CD4-positive, alpha-beta memory T cell (primary cell): ENCODE measurements around the gene MFAP2. TPM values are rescaled to one million over a fixed set of nuclear protein-coding genes. Genes with fewer than 3 reads are reported as not detected.
A peak's percentile ranks its signal among the peaks of the same experiment; 100 is the strongest.

ENCODE experiments used
- CTCF ChIA-PET: fragments of 350-600 bp; sonication (Branson Sonifier 250); formaldehyde crosslinking; loops from one replicate; lab custom pipeline; 2021; ENCODE audit warnings: inconsistent platforms; ENCODE audit not compliant: partially characterized antibody; lab: Charles Lee
- POLR2A ChIA-PET: fragments of 350-600 bp; sonication (Branson Sonifier 250); formaldehyde crosslinking; loops from one replicate; lab custom pipeline; 2021; ENCODE audit not compliant: partially characterized antibody; lab: Charles Lee
- DNase-seq, 5 donors: peaks; one replicate each; pipeline versions ENCODE4 v3.0.0 to v3.0.0-alpha.2; 2020 to 2022; ENCODE audit warnings: mixed read lengths in 1 of 5
- H3K27ac ChIP-seq: one replicate; pipeline ENCODE4 v1.7.0; 2013; ENCODE audit warnings: low read depth, low read length
- H3K27me3 ChIP-seq: 2 replicates; pipeline ENCODE4 v1.7.0; 2013; ENCODE audit warnings: mild to moderate bottlenecking, low read length, moderate library complexity; ENCODE audit not compliant: insufficient read depth
- H3K36me3 ChIP-seq: 2 replicates; pipeline ENCODE4 v1.7.0; 2013; ENCODE audit warnings: mild to moderate bottlenecking, low read length, moderate library complexity; ENCODE audit not compliant: insufficient read depth
- H3K4me1 ChIP-seq: 2 replicates; pipeline ENCODE4 v1.7.0; 2013; ENCODE audit warnings: mild to moderate bottlenecking, low read length, moderate library complexity; ENCODE audit not compliant: insufficient read depth
- H3K4me3 ChIP-seq, 2 donors: one replicate each; pipeline ENCODE4 v1.7.0; 2013; ENCODE audit warnings: low read length in 2 of 2, mild to moderate bottlenecking in 1 of 2
- H3K9me3 ChIP-seq, 2 donors: one replicate each; pipeline ENCODE4 v1.7.0; 2013; ENCODE audit warnings: low read length in 2 of 2, control low read depth in 1 of 2; ENCODE audit not compliant: control insufficient read depth in 1 of 2
- H3K27ac Mint-ChIP-seq, 7 donors: one replicate each; pipeline ENCODE4 v1.8.0; 2020 to 2021; ENCODE audit warnings: mixed read lengths in 7 of 7, mild to moderate bottlenecking in 6 of 7, inconsistent platforms in 3 of 7, moderate library complexity in 3 of 7
- H3K27me3 Mint-ChIP-seq, 2 donors: one replicate each; pipeline ENCODE4 v1.8.0; 2020 to 2021; ENCODE audit warnings: mixed read lengths in 2 of 2
- H3K36me3 Mint-ChIP-seq, 2 donors: one replicate each; pipeline ENCODE4 v1.8.0; 2020 to 2021; ENCODE audit warnings: mixed read lengths in 2 of 2, inconsistent platforms in 1 of 2, mild to moderate bottlenecking in 1 of 2
- H3K4me1 Mint-ChIP-seq, 4 donors: one replicate each; pipeline ENCODE4 v1.8.0; 2020 to 2021; ENCODE audit warnings: mixed read lengths in 4 of 4, mild to moderate bottlenecking in 1 of 4
- H3K4me3 Mint-ChIP-seq, 8 donors: one replicate each; pipeline ENCODE4 v1.8.0; 2020 to 2021; ENCODE audit warnings: mixed read lengths in 8 of 8, mild to moderate bottlenecking in 7 of 8, moderate library complexity in 6 of 8, inconsistent platforms in 3 of 8
- H3K9me3 Mint-ChIP-seq, 8 donors: one replicate each; pipeline ENCODE4 v1.8.0; 2020 to 2021; ENCODE audit warnings: mixed read lengths in 8 of 8, mild to moderate bottlenecking in 5 of 8, inconsistent platforms in 3 of 8, moderate library complexity in 1 of 8
- intact Hi-C: fragments of 100-400 bp; cut with micrococcal nuclease; formaldehyde crosslinking; loops from one replicate; pipeline ENCODE4 v1.15.1; 2023
- polyA plus RNA-seq, 2 donors: library from polyadenylated mRNA; unstranded; fragments of 300-500 nt; fragmentation: Illumina TruSeq; gene quantifications; one replicate each; pipeline ENCODE4 v1.2.3, GENCODE V29; 2021
- total RNA-seq, 2 experiments: library from RNA; stranded (reverse); gene quantifications; one replicate each; pipeline ENCODE4 v1.2.3, GENCODE V29; 2021

Gene MFAP2
- total and polyA plus RNA-seq, 4 experiments from 2014 or later: not detected

- ChIA-PET CTCF (interaction anchor here (1.4 to 1.7 kb wide), 2 partner anchors 34 to 54 kb away, joined by 3 to 5 read pairs; no protein-coding TSS in a partner anchor), POLR2A (no interaction called here)
- peaks cover 5% of the 10 kb centered on the region for H3K36me3 ChIP-seq
- H3K27ac ChIP-seq: no peak overlapping the region
- Mint-ChIP-seq H3K4me1 (peaks cover 10 to 23% (median 17%) of the 10 kb centered on the region in 4 donors), H3K36me3 (peaks cover under 1 to 14% of the 10 kb centered on the region in 2 donors), H3K27me3 (no peaks in the 10 kb centered on the region), H3K27ac (peak overlapping the region in 1 of 7 donors; percentile 36), H3K9me3 (no peaks in the 10 kb centered on the region), H3K4me3 (peak overlapping the region in 3 of 8 donors; percentile 2 to 86 (median 25))
- intact Hi-C loops: loop anchor here (5.0 kb wide), 1 partner anchor 51 kb away; no protein-coding TSS in a partner anchor
- no peak for DNase-seq
- no peaks in the 10 kb centered on the region for H3K9me3 ChIP-seq
- no peak overlapping the region for H3K4me3 ChIP-seq
- no peaks in the 10 kb centered on the region for H3K27me3 ChIP-seq
- H3K4me1 ChIP-seq: peaks cover 27% of the 10 kb centered on the region
These were observed 33.3 kb upstream of the MFAP2 start for GRCh38 chr1:17013491-17014320.

DNA sequence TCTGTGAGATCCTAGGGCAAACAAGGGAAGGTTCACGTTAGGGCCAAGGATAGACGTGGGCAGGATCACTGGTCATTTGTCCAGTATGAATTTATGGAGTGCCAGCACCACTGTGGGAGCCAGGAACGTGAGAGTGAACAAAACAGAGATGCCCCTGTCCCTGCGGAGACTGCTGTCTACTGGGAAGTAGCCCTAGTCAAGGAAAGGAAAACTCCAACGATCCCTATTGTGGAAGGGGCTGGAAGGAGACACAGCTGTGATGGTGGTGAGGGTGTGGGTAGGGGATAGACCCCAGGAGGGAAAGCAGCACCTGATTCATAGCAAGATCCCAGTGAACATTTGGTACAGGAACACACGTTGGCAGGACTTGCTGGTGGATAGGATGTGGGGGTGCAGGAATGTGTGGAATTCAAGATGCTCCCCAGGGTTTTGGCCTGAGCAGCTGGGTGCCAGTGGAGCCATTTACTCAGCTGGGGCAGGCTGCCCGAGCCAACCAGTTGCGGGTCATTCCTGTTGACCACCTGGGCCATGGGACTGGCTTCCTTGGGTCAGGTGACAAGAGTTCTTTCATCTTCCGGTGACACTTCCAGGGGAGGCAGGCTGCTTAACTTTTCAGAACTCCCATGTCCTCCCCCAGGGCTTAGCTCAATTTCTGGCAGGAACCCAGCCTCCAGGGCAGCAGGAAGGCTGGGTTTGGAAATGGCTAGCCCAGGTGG lies 32.5 kb upstream of the MFAP2 start:
- CTCF ChIA-PET: interaction anchor here (0.6 to 1.7 kb wide), 3 partner anchors 28 to 53 kb away, joined by 3 to 5 read pairs (median 4); no protein-coding TSS in a partner anchor
- POLR2A ChIA-PET: no interaction called here

DNA sequence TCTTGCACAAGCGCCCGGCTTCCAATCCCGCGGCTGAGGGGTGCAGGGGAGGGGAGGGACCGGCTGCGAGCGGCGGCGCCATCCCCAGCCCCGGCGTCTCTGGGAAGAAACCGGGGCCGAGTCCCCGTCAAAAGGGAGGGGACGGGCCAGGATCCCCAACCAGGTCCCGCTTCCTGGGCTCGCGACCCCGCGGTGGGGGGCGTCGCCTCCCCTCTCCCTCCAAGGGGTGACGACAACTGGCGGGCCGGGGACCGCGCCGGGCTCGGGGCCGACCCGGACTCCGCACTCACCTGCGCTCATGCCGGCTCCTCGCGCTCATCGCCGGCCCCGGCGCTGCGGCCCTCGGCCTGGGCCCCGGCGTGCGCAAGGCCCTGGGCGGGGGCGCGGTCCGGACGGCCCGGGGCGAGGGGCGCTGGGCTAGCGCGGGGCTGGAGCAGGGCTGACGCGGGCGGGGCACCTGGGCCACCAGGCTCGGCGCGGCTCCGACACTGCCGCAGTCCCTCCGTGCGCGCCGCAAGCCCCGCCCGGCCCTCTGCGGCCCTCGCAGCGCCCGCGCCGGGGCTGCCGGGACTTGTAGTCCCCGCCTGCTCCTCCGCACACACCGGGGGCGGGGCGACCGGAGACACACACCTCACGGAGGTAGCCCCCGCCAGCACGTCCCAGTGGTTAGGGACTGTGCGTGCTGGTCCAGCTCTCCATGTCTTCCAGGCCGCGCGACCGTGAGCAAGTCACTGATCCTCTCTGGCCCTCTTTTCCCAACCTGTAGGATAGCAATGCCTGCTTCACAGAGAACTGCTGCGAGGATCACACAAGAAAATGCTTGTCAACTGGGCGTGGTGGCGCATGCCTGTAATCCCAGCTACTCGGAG lies 31.3 kb upstream of the MFAP2 start, which contains the start of gene ATP13A2:
ATP13A2 (minus strand) TSS at position 490 of the 869 bp plus-strand sequence; CDS start at position 300, 190 bp downstream.
- Histone ChIP-seq H3K4me1 (peaks cover 27% of the 10 kb centered on the region), H3K4me3 (peak within 1 kb of the TSS; percentile 84 to 87), H3K27ac (peak within 1 kb of the TSS; percentile 73), H3K27me3 (no peaks in the 10 kb centered on the region), H3K36me3 (no peaks in the 10 kb centered on the region), H3K9me3 (no peaks in the 10 kb centered on the region)
- Mint-ChIP-seq H3K4me1 (peaks cover 10 to 23% (median 17%) of the 10 kb centered on the region in 4 donors), H3K27ac (peak within 1 kb of the TSS; percentile 47 to 89 (median 84)), H3K36me3 (peaks cover 0 to 12% of the 10 kb centered on the region in 2 donors), H3K4me3 (peak within 1 kb of the TSS; percentile 85 to 91 (median 88)), H3K27me3 (no peaks in the 10 kb centered on the region), H3K9me3 (no peaks in the 10 kb centered on the region)
- CTCF ChIA-PET: interaction anchor here (0.6 to 0.7 kb wide), 2 partner anchors 26 to 39 kb away, joined by 3 to 4 read pairs; no protein-coding TSS in a partner anchor
- intact Hi-C loops: loop anchor here (5.0 kb wide), 1 partner anchor 49 kb away; no protein-coding TSS in a partner anchor
- POLR2A ChIA-PET: interaction anchor here (0.8 kb wide), 1 partner anchor 107 kb away, joined by 3 read pairs; no protein-coding TSS in a partner anchor
- peak; percentile 83 to 85 (median 84) for DNase-seq

More for the DNA sequence above, 32.5 kb upstream of the MFAP2 start:
- H3K27ac Mint-ChIP-seq: peak overlapping the region in 3 of 7 donors; percentile 22 to 48 (median 46)
- intact Hi-C loops: loop anchor here (5.0 kb wide), 1 partner anchor 51 kb away; no protein-coding TSS in a partner anchor
- H3K27ac ChIP-seq: no peak overlapping the region
- H3K4me1 Mint-ChIP-seq: peaks cover 10 to 23% (median 17%) of the 10 kb centered on the region in 4 donors
- peaks cover 0 to 10% of the 10 kb centered on the region in 2 donors for H3K36me3 Mint-ChIP-seq
- peaks cover 27% of the 10 kb centered on the region for H3K4me1 ChIP-seq
- no peaks in the 10 kb centered on the region for H3K36me3 ChIP-seq
- H3K4me3 Mint-ChIP-seq: peak overlapping the region in 4 of 8 donors; percentile 2 to 86 (median 28)
- H3K9me3 Mint-ChIP-seq: no peaks in the 10 kb centered on the region
- H3K27me3 ChIP-seq: no peaks in the 10 kb centered on the region
- no peaks in the 10 kb centered on the region for H3K27me3 Mint-ChIP-seq
- no peak for DNase-seq
- no peak overlapping the region for H3K4me3 ChIP-seq
- no peaks in the 10 kb centered on the region for H3K9me3 ChIP-seq

DNA sequence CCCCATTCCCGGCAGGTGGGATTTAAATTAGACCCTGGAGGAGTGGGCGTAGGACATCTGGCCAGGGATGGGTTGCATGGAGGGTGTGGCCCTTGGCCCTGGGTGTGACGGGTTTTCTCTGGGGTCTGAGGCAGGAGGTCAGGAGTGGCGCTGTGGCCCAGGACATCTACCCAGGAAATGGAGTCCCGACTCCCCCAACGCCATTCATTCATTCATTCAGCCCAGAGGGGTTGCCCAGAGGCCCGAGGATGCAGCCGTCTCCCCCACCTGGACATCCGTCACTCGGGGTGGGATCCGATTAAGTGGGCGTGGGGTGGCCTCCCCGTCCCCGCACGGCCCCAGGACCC lies 30.6 kb upstream of the MFAP2 start:
- Mint-ChIP-seq H3K27me3 (no peaks in the 10 kb centered on the region), H3K4me1 (peaks cover 10 to 23% (median 17%) of the 10 kb centered on the region in 4 donors), H3K27ac (peak overlapping the region; percentile 47 to 87 (median 84)), H3K4me3 (peak overlapping the region; percentile 85 to 90 (median 88)), H3K9me3 (no peaks in the 10 kb centered on the region), H3K36me3 (peaks cover 0 to 10% of the 10 kb centered on the region in 2 donors)
- POLR2A ChIA-PET: interaction anchor here (1.6 kb wide), 1 partner anchor 107 kb away, joined by 7 read pairs; no protein-coding TSS in a partner anchor
- peak overlapping the region; percentile 84 to 87 for H3K4me3 ChIP-seq
- peak overlapping the region; percentile 73 for H3K27ac ChIP-seq
- no peaks in the 10 kb centered on the region for H3K9me3 ChIP-seq
- H3K4me1 ChIP-seq: peaks cover 27% of the 10 kb centered on the region
- CTCF ChIA-PET: interaction anchor here (1.4 kb wide), 1 partner anchor 11 kb away, joined by 3 read pairs; no protein-coding TSS in a partner anchor
- intact Hi-C loops: loop anchor here (5.0 kb wide), 1 partner anchor 49 kb away; no protein-coding TSS in a partner anchor
- H3K27me3 ChIP-seq: no peaks in the 10 kb centered on the region
- DNase-seq: no peak
- H3K36me3 ChIP-seq: no peaks in the 10 kb centered on the region

- peaks cover 0 to 10% of the 10 kb centered on the region in 2 donors for H3K36me3 Mint-ChIP-seq
- ChIA-PET CTCF (interaction anchor here (0.8 to 1.4 kb wide), 3 partner anchors 13 to 49 kb away, joined by 3 to 4 read pairs (median 3); no protein-coding TSS in a partner anchor), POLR2A (interaction anchor here (1.6 kb wide), 1 partner anchor 105 kb away, joined by 7 read pairs; no protein-coding TSS in a partner anchor)
- Histone ChIP-seq H3K4me3 (no peak overlapping the region), H3K27me3 (no peaks in the 10 kb centered on the region), H3K4me1 (peaks cover 27% of the 10 kb centered on the region), H3K27ac (no peak overlapping the region), H3K9me3 (no peaks in the 10 kb centered on the region), H3K36me3 (peaks cover 2% of the 10 kb centered on the region)
- H3K9me3 Mint-ChIP-seq: no peaks in the 10 kb centered on the region
- H3K4me3 Mint-ChIP-seq: peak overlapping the region in 5 of 8 donors; percentile 21 to 58 (median 46)
- no peak for DNase-seq
- no peaks in the 10 kb centered on the region for H3K27me3 Mint-ChIP-seq
- H3K4me1 Mint-ChIP-seq: peaks cover 10 to 23% (median 17%) of the 10 kb centered on the region in 4 donors
- no peak overlapping the region for H3K27ac Mint-ChIP-seq
- intact Hi-C loops: loop anchor here (5.0 kb wide), 1 partner anchor 47 kb away; no protein-coding TSS in a partner anchor
These were observed 29.3 kb upstream of the MFAP2 start for GRCh38 chr1:17009706-17010105.
